ENCODE measurements around the gene GLT1D1. TPM values are rescaled to one million over a fixed set of nuclear protein-coding genes. Genes with fewer than 3 reads are reported as not detected.

Gene GLT1D1
- total and polyA plus RNA-seq, 2 of the 8 experiments (the other 6 are each of a cell fraction or from before 2014, with no cell fraction given): 1.5 to 3.6 TPM

GRCh38 chr12:128928361-128928760 is 75.1 kb downstream of the GLT1D1 start:
- H2BK12ac ChIP-seq (ENCODE audit: low read depth, low read length): no peak overlapping the region
- H2BK20ac ChIP-seq (ENCODE audit: low read length): no peak overlapping the region
- peaks cover 0 to 1% of the 10 kb centered on the region in 2 experiments for H4K20me1 ChIP-seq (replicated peaks in 1 of 2; ENCODE audit: control insufficient read depth in 1 of 2, insufficient read depth in 2 of 2, low read length in 2 of 2)
- no peaks in the 10 kb centered on the region for H3K79me2 ChIP-seq (ENCODE audit: control insufficient read depth in 1 of 2, insufficient read depth in 2 of 2, low read length in 2 of 2)
- H4K5ac ChIP-seq (ENCODE audit: insufficient read length, low read depth, low read length): no peak overlapping the region
- POLR2A ChIA-PET (ENCODE audit: partially characterized antibody): no interaction called here
- H2AK5ac ChIP-seq (ENCODE audit: low read depth, low read length): 0 out of 2 replicates have a peak overlapping the region, but pooled peaks have one; percentile 39
- H3K56ac ChIP-seq (replicated peaks; ENCODE audit: insufficient read length, low read depth, low read length): no peak overlapping the region
- no peaks in the 10 kb centered on the region for H3K27me3 ChIP-seq (replicated peaks in 1 of 4; ENCODE audit: control insufficient read depth in 3 of 4, extremely low read depth in 1 of 4, insufficient read depth in 3 of 4, low read length in 3 of 4)
- H3K4me3 ChIP-seq (ENCODE audit: extremely low read depth in 1 of 4, insufficient read depth in 2 of 4, low read depth in 3 of 4, low read length in 4 of 4): no peak overlapping the region
- no peak for FAIRE-seq
- 87% methylated on average over 10 of the region's 12 CpGs; no CpG with 5 or more reads in 1 of the 2 experiments for WGBS, 2 experiments (ENCODE audit: extremely low coverage in 1 of 2, insufficient coverage in 1 of 2, insufficient read length in 1 of 2, insufficient replicate concordance in 2 of 2, low coverage in 1 of 2, low lambda C conversion rate in 2 of 2, missing lambda C conversion rate in 1 of 2)
- H2AFZ ChIP-seq (ENCODE audit: low read length): no peak overlapping the region
- H3K9ac ChIP-seq (replicated peaks in 1 of 4; ENCODE audit: extremely low read depth in 1 of 4, low read depth in 3 of 4, low read length in 3 of 4): no peak overlapping the region
- no peak overlapping the region for H3K4me2 ChIP-seq (ENCODE audit: insufficient read depth in 1 of 2, low read depth in 2 of 2, low read length in 2 of 2)
- H3K36me3 ChIP-seq (ENCODE audit: control insufficient read depth in 2 of 4, insufficient read depth in 4 of 4, low read length in 3 of 4): no peaks in the 10 kb centered on the region
- no peak overlapping the region for H4K91ac ChIP-seq (replicated peaks; ENCODE audit: insufficient read length, low read length)
- H3K18ac ChIP-seq (ENCODE audit: extremely low read depth, low read length): no peak overlapping the region
- TF ChIP-seq POLR2A (IDR thresholded peaks at IDR 0.05; ENCODE audit: control extremely low read depth in 1 of 2, low read depth in 2 of 2, low read length in 2 of 2): no peak
- TF ChIP-seq NRF1 (IDR thresholded peaks at IDR 0.05; ENCODE audit: low read depth, low read length): no peak
- TF ChIP-seq MAX (IDR thresholded peaks at IDR 0.05): no peak
- TF ChIP-seq JUN (IDR thresholded peaks at IDR 0.05; ENCODE audit: low read depth, low read length): no peak
- no peak for TF ChIP-seq BRCA1 (IDR thresholded peaks at IDR 0.05; ENCODE audit: low read depth, low read length)
- no peak for TF ChIP-seq SP2 (IDR thresholded peaks at IDR 0.05; ENCODE audit: low read length)
- H4K8ac ChIP-seq (ENCODE audit: extremely low read depth, insufficient read depth, low read length): no peak overlapping the region
- no peak overlapping the region for H3K4ac ChIP-seq (replicated peaks; ENCODE audit: insufficient read length, low read depth, low read length)
- CTCF ChIA-PET (ENCODE audit: partially characterized antibody): interaction anchor here (0.6 kb wide), 1 partner anchor 9 kb away, joined by 3 read pairs; no protein-coding TSS in a partner anchor
- peaks cover 0 to 3% (median 0%) of the 10 kb centered on the region in 4 experiments; a peak in 1 of 7 replicates for H3K4me1 ChIP-seq (replicated peaks in 1 of 4; ENCODE audit: control insufficient read depth in 3 of 4, insufficient read depth in 4 of 4, low read length in 3 of 4)
- no peaks in the 10 kb centered on the region for H3K9me3 ChIP-seq (ENCODE audit: insufficient read depth in 2 of 2, low read depth in 1 of 2, low read length in 1 of 2)
- no peak for DNase-seq (ENCODE audit: low read depth in 1 of 2, low spot score in 2 of 2)
- no peak overlapping the region for H2BK120ac ChIP-seq (replicated peaks; ENCODE audit: low read depth, low read length)
- no peak overlapping the region for H3K23ac ChIP-seq (ENCODE audit: insufficient read length)
- no peak overlapping the region for H2BK15ac ChIP-seq (ENCODE audit: low read length)
- H3K79me1 ChIP-seq (ENCODE audit: low read depth, low read length): no peaks in the 10 kb centered on the region
- H3K14ac ChIP-seq (ENCODE audit: insufficient read length): no peak overlapping the region
- no peaks in the 10 kb centered on the region for H3K23me2 ChIP-seq (ENCODE audit: low read depth, low read length)
- H3K27ac ChIP-seq (ENCODE audit: low read depth, low read length): no peak overlapping the region
- no peak overlapping the region for H2BK5ac ChIP-seq (ENCODE audit: low read depth, low read length)

All from H1 (cell line).